ENCODE measurements around the gene NSFL1C.

DNA sequence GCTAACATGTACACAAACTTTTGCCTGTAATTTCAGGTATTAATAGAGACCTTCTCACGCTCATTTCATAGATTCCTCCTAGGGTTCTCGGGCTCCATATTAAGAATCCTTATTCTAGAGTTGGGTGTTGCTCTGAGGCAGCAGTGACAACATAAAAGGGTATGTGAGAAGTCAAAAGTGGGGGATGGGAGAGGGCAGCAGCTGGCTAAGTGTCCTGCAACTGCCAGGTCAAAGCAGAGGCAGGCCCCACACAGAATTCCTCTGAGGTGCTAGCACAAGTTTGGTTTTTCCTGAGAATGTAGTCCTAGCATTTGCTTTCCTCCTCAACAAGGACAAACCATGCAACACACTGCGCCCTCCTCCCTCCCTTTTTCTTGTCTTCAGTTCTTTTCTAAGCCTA is 4.6 kb downstream of the NSFL1C start:
- no peak for TF ChIP-seq POLR2A (IDR thresholded peaks at IDR 0.05; ENCODE audit: low read depth, low read length)
- TF ChIP-seq POLR2AphosphoS5 (IDR thresholded peaks at IDR 0.05; ENCODE audit: low read depth, low read length), result no peak

All from GM12892 (cell line).